Esophagus squamous epithelium (tissue), 4 donors: ENCODE data around the gene ANGPTL8.

Experiments
- CTCF ChIP-seq, 6 experiments: fragments of 450-650 bp in 4 of 6; fragments of 200-600 bp in 2 of 6; sonication (generic) in 2 of 6; IDR thresholded peaks; one replicate each; pipeline ENCODE4 v1.5.1; 2016 to 2019; ENCODE audit warnings: antibody characterized with exemption in 6 of 6, mild to moderate bottlenecking in 4 of 6, moderate library complexity in 4 of 6
- POLR2A ChIP-seq, 4 donors: fragments of 450-650 bp; IDR thresholded peaks; one replicate each; pipeline ENCODE4 v1.6.1; 2017; ENCODE audit warnings: antibody characterized with exemption in 4 of 4, mild to moderate bottlenecking in 4 of 4, moderate library complexity in 3 of 4

GRCh38 chr19:11265785-11266236 is 26.4 kb downstream of the ANGPTL8 start:
- TF ChIP-seq CTCF (IDR thresholded peaks at IDR 0.05): no peak
- peak in 1 of 4 donors; percentile 32 for TF ChIP-seq POLR2A (IDR thresholded peaks at IDR 0.05)
